Activated CD8-positive, alpha-beta T cell treated with anti-CD3 and anti-CD28 coated beads, Interleukin-2, amount 10 ng/mL, durations not matched to agents 7 days and 5 days (primary cell): ENCODE results near the gene AGPAT3. TPM values are rescaled to one million over a fixed set of nuclear protein-coding genes. Genes with fewer than 3 reads are reported as not detected.

Experiments
- ATAC-seq: fragments of 150-1000 bp; cut with Tn5 transposase; one replicate; pipeline ENCODE4 v1.10.0; 2021; ENCODE audit warnings: moderate library complexity
- CTCF ChIA-PET: fragments of 350-600 bp; sonication (Branson Sonifier 250); formaldehyde crosslinking; loops from one replicate; lab custom pipeline; 2021; ENCODE audit warnings: antibody characterized with exemption; lab: Charles Lee
- POLR2A ChIA-PET: fragments of 350-600 bp; sonication (Branson Sonifier 250); formaldehyde crosslinking; loops from one replicate; lab custom pipeline; 2021; ENCODE audit warnings: antibody characterized with exemption; lab: Charles Lee
- DNase-seq: peaks from one replicate; pipeline ENCODE4 v3.0.0-alpha.2; 2020
- H3K27ac Mint-ChIP-seq: one replicate; pipeline ENCODE4 v1.8.0; 2021; ENCODE audit warnings: mild to moderate bottlenecking, mixed read lengths
- H3K27me3 Mint-ChIP-seq: one replicate; pipeline ENCODE4 v1.8.0; 2021; ENCODE audit warnings: low read depth, mixed read lengths
- H3K36me3 Mint-ChIP-seq: one replicate; pipeline ENCODE4 v1.8.0; 2021; ENCODE audit warnings: low read depth, mixed read lengths
- H3K4me1 Mint-ChIP-seq: one replicate; pipeline ENCODE4 v1.8.0; 2021; ENCODE audit warnings: low read depth, mixed read lengths
- H3K4me3 Mint-ChIP-seq: one replicate; pipeline ENCODE4 v1.8.0; 2021; ENCODE audit warnings: mild to moderate bottlenecking, mixed read lengths
- H3K9me3 Mint-ChIP-seq: one replicate; pipeline ENCODE4 v1.8.0; 2022; ENCODE audit warnings: mixed read lengths; ENCODE audit not compliant: insufficient read depth
- total RNA-seq, 2 experiments: library from RNA; stranded (reverse); gene quantifications; one replicate each; pipeline ENCODE4 v1.2.3, GENCODE V29; 2021

Gene AGPAT3
- total RNA-seq, 2 experiments from 2014 or later = 70.4 to 72.5 TPM

GRCh38 chr21:43921571-43921978, 56.6 kb downstream of the AGPAT3 start:
- Mint-ChIP-seq H3K9me3 (no peaks in the 10 kb centered on the region), H3K4me3 (peak overlapping the region; percentile 62), H3K27ac (peak overlapping the region; percentile 87), H3K4me1 (peaks cover 64% of the 10 kb centered on the region), H3K27me3 (peaks cover 2% of the 10 kb centered on the region), H3K36me3 (peaks cover 24% of the 10 kb centered on the region)
- CTCF ChIA-PET = interaction anchor here (0.9 to 3.2 kb wide), 9 partner anchors 12 to 110 kb away, joined by 3 to 21 read pairs (median 5); no protein-coding TSS in a partner anchor
- DNase-seq = peak; percentile 63
- POLR2A ChIA-PET = interaction anchor here (0.7 to 1.2 kb wide), 3 partner anchors 17 to 90 kb away, joined by 3 to 4 read pairs (median 3); no protein-coding TSS in a partner anchor
- peak; percentile 45 for ATAC-seq

DNA sequence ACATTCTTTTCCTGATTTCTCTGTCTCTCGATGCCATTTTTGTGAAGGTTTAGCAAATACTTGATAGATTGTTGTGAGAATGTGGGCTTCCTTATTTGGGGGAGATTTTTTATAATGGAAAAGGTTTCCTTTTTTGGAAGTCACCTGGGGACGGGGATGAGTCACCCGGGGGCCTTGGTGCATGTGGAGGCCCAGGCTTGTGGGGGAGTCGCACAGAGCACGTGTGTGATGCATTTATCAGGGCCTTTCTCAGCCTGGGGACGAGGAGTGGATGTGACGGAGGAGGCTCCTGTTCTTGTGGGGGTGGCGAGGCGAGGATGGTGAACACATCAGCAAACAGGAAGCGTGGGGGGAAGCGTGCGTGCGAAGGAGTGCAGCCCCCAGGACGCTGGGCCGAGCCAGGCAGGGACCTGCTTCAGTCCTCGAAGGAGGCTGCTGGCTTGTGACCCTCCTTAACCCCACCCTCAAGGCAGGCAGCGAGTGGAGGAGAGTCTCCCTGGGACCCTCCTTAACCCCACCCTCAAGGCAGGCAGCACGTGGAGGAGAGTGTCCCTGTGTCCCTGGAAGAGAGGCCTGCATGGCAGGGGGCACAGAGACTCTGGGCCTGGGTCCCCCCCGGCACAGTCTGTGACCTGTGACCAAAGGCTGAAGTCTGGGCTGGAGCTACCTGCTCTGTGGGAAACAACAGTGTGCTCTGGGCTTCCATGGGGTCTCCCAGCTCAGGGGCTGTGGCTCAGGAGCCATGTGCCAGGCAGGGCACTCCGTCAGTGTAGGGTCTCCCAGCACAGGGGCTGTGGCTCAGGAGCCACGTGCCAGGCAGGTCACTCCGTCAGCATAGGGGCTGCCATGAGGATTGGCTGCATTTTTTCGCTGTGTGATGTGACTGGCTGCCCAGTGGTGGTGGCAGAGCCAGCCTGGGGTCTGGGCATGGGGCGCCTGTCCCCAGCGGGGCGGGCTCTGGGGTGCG, 57.2 kb downstream of the AGPAT3 start:
- CTCF ChIA-PET = interaction anchor here (1.1 to 3.2 kb wide), 6 partner anchors 11 to 111 kb away, joined by 3 to 21 read pairs (median 6); no protein-coding TSS in a partner anchor
- DNase-seq (peak; percentile 77), ATAC-seq (peak; percentile 59)
- H3K27me3 Mint-ChIP-seq = peaks cover 2% of the 10 kb centered on the region
- POLR2A ChIA-PET = interaction anchor here (0.9 to 1.1 kb wide), 2 partner anchors 15 to 16 kb away, joined by 3 to 4 read pairs; no protein-coding TSS in a partner anchor
- peaks cover 60% of the 10 kb centered on the region for H3K4me1 Mint-ChIP-seq
- H3K27ac Mint-ChIP-seq = peak overlapping the region; percentile 87
- H3K4me3 Mint-ChIP-seq = peak overlapping the region; percentile 62
- peaks cover 22% of the 10 kb centered on the region for H3K36me3 Mint-ChIP-seq
- no peaks in the 10 kb centered on the region for H3K9me3 Mint-ChIP-seq

- POLR2A ChIA-PET = interaction anchor here (0.7 to 0.9 kb wide), 2 partner anchors 15 to 162 kb away, joined by 3 to 4 read pairs; no protein-coding TSS in a partner anchor
- H3K4me3 Mint-ChIP-seq = no peak overlapping the region
- H3K36me3 Mint-ChIP-seq = peaks cover 19% of the 10 kb centered on the region
- peak overlapping the region; percentile 87 for H3K27ac Mint-ChIP-seq
- CTCF ChIA-PET = interaction anchor here (3.2 kb wide), 1 partner anchor 15 kb away, joined by 21 read pairs; no protein-coding TSS in a partner anchor
- H3K4me1 Mint-ChIP-seq = peaks cover 55% of the 10 kb centered on the region
- ATAC-seq (no peak), DNase-seq (no peak)
- H3K27me3 Mint-ChIP-seq = no peaks in the 10 kb centered on the region
- no peaks in the 10 kb centered on the region for H3K9me3 Mint-ChIP-seq
These were observed 57.9 kb downstream of the AGPAT3 start for GRCh38 chr21:43922949-43923348.

GRCh38 chr21:43923391-43923790, 58.4 kb downstream of the AGPAT3 start:
- CTCF ChIA-PET = interaction anchor here (1.4 kb wide), 1 partner anchor 15 kb away, joined by 5 read pairs; no protein-coding TSS in a partner anchor
- peak overlapping the region; percentile 54 for H3K27ac Mint-ChIP-seq
- H3K9me3 Mint-ChIP-seq = no peaks in the 10 kb centered on the region
- ATAC-seq (no peak), DNase-seq (no peak)
- POLR2A ChIA-PET = interaction anchor here (0.7 kb wide), 1 partner anchor 162 kb away, joined by 3 read pairs; no protein-coding TSS in a partner anchor
- H3K36me3 Mint-ChIP-seq = peaks cover 16% of the 10 kb centered on the region
- no peaks in the 10 kb centered on the region for H3K27me3 Mint-ChIP-seq
- peaks cover 51% of the 10 kb centered on the region for H3K4me1 Mint-ChIP-seq
- no peak overlapping the region for H3K4me3 Mint-ChIP-seq

DNA sequence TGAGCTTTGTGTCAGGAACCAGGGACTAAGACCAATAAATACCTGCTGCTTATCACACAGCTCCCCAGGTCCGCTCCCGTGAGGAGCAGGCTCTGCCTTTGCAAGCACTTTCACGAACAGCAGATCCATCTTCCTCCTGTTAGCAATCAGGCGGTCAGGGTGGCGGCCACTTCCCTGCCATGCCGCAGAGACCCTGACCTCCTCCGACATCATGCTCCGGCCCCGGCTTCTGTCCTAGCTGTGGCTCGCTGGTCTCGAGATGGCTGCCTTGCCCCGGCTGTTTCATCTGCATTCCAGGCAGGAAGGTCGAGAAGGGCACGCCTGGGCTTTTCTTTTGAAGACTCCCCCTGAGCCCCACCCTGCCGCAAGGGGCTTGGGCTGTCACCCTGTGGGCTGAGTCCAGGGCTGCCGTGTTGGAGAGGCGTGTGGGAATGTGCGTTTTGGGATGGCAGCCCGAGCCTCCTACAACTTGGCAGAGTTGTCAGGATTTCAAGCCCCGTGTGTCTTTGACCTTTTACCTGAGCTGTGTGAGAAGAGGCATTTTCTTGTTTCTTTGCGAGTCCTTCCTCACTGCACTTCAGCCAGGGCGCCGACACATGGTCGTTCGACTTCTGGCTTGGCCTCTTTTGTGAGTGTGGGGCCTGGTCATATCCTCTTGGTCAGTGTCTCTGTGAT, 59.5 kb downstream of the AGPAT3 start:
- ChIA-PET CTCF (interaction anchor here (1.4 kb wide), 1 partner anchor 14 kb away, joined by 5 read pairs; no protein-coding TSS in a partner anchor), POLR2A (no interaction called here)
- DNase-seq = no peak
- peaks cover 16% of the 10 kb centered on the region for H3K36me3 Mint-ChIP-seq
- H3K4me1 Mint-ChIP-seq = peaks cover 40% of the 10 kb centered on the region
- no peak overlapping the region for H3K4me3 Mint-ChIP-seq
- no peak overlapping the region for H3K27ac Mint-ChIP-seq
- H3K27me3 Mint-ChIP-seq = no peaks in the 10 kb centered on the region
- H3K9me3 Mint-ChIP-seq = no peaks in the 10 kb centered on the region
- ATAC-seq = no peak

DNA sequence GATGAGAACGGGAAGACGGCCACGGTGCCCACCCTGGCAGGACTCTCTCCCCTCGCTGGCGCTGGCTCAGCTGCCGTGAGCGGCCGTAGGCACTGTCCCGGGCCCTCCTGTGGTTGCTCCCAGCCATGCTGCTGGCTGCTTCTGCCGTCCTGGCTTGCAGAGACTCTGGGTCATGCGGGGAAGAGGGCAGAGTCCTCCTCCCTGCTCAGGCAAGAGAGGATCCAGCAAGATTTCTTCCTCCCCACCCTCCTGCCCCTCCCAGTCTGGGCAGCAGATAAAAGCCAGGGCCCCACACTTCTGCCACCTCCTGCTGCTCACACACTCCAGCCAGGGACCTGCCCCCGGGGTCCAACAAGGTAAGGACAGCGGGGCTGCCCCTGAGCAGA, 60.1 kb downstream of the AGPAT3 start:
- Mint-ChIP-seq H3K9me3 (no peaks in the 10 kb centered on the region), H3K4me3 (no peak overlapping the region), H3K27ac (no peak overlapping the region), H3K36me3 (peaks cover 15% of the 10 kb centered on the region), H3K4me1 (peaks cover 36% of the 10 kb centered on the region), H3K27me3 (no peaks in the 10 kb centered on the region)
- ATAC-seq (no peak), DNase-seq (no peak)
- ChIA-PET CTCF (no interaction called here), POLR2A (no interaction called here)

- Mint-ChIP-seq H3K27ac (no peak overlapping the region), H3K36me3 (peaks cover 14% of the 10 kb centered on the region), H3K4me1 (peaks cover 31% of the 10 kb centered on the region), H3K27me3 (no peaks in the 10 kb centered on the region), H3K9me3 (no peaks in the 10 kb centered on the region), H3K4me3 (no peak overlapping the region)
- DNase-seq (no peak), ATAC-seq (no peak)
- ChIA-PET POLR2A (no interaction called here), CTCF (interaction anchor here (4.4 kb wide), 1 partner anchor 13 kb away, joined by 16 read pairs; no protein-coding TSS in a partner anchor)
These were observed 60.6 kb downstream of the AGPAT3 start for GRCh38 chr21:43925609-43926008.

DNA sequence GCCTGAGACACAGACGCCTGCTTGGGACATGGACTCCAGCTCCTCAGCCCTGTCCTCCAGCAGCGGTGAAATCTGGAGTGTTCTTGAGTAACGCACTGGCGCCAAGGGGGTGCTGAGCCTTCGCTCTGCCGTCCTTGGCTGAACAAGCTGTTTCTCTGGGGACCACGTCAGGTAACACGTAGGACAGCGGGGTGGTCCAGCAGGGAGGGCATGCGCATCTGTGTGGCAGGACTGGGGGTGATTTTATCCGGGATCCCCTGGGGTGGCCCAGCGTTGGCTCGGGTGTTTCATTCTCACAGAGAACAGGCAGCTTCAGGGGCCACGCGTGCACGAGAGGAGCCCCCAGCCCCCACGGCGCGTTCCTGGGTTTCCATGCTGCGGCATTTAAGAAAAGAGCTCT, 61.2 kb downstream of the AGPAT3 start:
- Mint-ChIP-seq H3K27ac (no peak overlapping the region), H3K4me1 (peaks cover 25% of the 10 kb centered on the region), H3K27me3 (no peaks in the 10 kb centered on the region), H3K9me3 (no peaks in the 10 kb centered on the region), H3K4me3 (no peak overlapping the region), H3K36me3 (peaks cover 14% of the 10 kb centered on the region)
- ChIA-PET POLR2A (no interaction called here), CTCF (interaction anchor here (0.9 to 4.4 kb wide), 2 partner anchors 12 to 49 kb away, joined by 3 to 16 read pairs; no protein-coding TSS in a partner anchor)
- no peak for DNase-seq
- ATAC-seq = no peak

DNA sequence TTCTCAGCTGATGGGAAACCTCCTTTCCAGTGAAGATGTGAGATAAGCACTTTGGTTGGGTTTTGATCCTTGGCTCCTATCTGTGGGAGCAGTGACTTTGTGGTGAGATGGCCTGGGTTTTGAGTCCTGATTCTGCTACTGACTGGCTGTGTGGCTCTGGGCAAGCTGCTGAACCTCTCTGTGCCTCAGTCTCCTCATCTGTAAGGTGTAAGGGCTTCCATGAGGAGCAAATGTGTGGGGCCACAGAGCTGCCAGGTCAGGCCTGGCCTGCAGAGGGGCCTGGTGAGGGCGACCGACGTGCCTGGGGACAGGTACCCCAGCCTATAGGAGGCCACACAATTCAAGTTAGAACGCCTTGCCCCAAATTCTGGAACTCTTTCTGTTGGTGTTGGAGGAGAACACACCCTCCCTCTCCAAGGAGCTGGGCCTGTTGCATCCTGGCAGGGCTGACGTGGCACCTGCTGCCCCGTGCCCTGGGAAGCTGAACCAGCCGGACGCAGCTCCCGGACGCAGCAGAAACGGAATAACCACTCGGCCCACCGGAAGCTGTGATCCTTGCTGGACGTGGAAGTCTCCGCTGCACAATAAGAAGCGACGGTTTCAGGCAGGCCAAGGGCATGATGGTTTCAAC, 62.7 kb downstream of the AGPAT3 start:
- H3K36me3 Mint-ChIP-seq = peaks cover 8% of the 10 kb centered on the region
- peaks cover 10% of the 10 kb centered on the region for H3K4me1 Mint-ChIP-seq
- ATAC-seq = no peak
- no peaks in the 10 kb centered on the region for H3K27me3 Mint-ChIP-seq
- no peak overlapping the region for H3K4me3 Mint-ChIP-seq
- CTCF ChIA-PET = interaction anchor here (4.4 kb wide), 1 partner anchor 11 kb away, joined by 16 read pairs; no protein-coding TSS in a partner anchor
- H3K27ac Mint-ChIP-seq = no peak overlapping the region
- DNase-seq = no peak
- H3K9me3 Mint-ChIP-seq = no peaks in the 10 kb centered on the region
- POLR2A ChIA-PET = no interaction called here

GRCh38 chr21:43928222-43929125, 63.5 kb downstream of the AGPAT3 start:
- Mint-ChIP-seq H3K4me1 (peaks cover 4% of the 10 kb centered on the region), H3K27me3 (no peaks in the 10 kb centered on the region), H3K27ac (no peak overlapping the region), H3K36me3 (peaks cover 8% of the 10 kb centered on the region), H3K9me3 (no peaks in the 10 kb centered on the region), H3K4me3 (no peak overlapping the region)
- CTCF ChIA-PET = interaction anchor here (4.4 kb wide), 1 partner anchor 10 kb away, joined by 16 read pairs; no protein-coding TSS in a partner anchor
- DNase-seq (no peak), ATAC-seq (no peak)
- POLR2A ChIA-PET = no interaction called here
